Amniotic epithelial cell (primary cell): ENCODE results near the gene GPC5.
"Not testable (repeated sequence)": the region's sequence is repeated elsewhere in the genome, so short reads cannot be mapped to it uniquely, and the experiment has no call there.

Experiments used
- DNase-seq: peaks from one replicate; pipeline ENCODE4 v3.0.0-alpha.2; 2010; ENCODE audit warnings: low read depth

The GPC5 gene

DNA sequence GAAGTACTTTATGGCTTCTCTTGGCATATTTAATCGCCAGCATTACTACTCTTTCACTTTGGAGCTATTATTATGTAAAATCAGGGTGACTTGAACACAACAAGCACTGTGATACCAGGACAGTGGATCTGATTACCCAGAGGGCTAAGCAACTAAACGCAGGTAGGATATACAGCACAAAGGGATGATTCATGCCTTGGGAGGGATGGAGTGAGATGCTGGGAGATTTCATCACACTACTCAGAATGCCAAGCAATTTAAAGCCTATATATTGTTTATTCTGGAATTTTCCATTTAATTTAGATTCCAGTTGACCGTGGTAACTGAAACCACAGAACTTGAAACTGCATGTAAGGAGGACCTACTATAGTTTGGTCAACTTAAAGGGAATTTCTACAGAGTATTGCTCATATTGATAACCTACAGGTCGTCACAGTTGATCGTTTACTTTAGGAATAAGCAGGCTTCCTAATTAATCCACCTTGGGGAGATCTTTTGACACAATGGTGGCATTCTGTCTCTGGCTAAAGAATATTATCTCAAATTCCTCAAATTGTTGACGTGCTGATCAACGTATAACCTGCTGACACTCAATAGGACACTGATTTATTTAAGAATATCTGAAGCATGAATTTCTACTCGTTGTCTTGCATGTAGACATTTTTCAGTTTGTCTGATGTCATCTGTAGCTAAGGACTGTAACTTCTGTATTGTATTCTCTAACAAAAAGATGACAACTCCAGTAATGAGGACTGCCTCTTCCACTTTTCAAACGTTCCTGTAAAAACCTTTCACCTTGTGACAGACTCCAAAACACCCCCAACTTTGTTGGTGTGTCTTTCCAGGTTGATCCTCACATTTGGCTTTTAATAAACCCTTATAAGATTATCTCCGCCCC lies 254.2 kb downstream of the GPC5 start:
- DNase-seq = no peak

DNA sequence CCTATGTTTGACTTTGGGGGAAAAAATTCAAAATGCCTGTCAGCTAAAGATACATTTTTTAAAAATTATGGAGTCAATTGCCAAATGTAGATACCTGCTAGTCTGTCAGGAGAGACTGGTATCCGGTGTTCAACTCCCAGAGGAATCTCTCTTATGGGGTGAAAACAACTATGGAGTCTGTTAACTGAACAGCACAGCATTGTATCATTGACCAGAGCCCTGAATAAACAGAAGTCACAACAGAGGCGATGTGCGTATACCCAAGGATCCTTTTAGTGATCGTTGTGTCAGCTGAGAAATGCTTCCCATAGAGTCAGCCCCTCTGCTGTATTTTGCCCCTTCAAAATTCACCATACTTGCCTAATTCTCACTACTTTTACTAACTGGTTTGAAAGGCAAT lies 257.3 kb downstream of the GPC5 start:
- DNase-seq = no peak

DNA sequence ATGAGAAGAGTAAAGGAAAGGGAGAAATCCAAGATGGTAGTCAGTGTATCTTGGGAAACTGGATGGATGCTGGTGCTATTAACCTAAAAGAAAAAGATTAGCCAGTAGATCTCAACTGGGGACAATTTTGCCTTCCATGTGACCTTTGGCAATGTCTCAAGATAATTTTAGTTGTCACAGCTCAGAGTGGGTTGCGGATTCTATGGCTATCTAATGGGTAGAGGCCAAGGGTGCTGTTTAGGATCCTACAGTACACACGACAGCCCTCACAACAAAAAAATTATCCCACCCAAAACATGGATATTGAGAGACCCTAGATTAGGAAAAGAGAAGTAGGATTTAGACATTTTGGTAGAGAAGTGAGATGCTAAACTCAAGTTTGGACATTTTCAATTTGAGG lies 258.9 kb downstream of the GPC5 start:
- no peak for DNase-seq

DNA sequence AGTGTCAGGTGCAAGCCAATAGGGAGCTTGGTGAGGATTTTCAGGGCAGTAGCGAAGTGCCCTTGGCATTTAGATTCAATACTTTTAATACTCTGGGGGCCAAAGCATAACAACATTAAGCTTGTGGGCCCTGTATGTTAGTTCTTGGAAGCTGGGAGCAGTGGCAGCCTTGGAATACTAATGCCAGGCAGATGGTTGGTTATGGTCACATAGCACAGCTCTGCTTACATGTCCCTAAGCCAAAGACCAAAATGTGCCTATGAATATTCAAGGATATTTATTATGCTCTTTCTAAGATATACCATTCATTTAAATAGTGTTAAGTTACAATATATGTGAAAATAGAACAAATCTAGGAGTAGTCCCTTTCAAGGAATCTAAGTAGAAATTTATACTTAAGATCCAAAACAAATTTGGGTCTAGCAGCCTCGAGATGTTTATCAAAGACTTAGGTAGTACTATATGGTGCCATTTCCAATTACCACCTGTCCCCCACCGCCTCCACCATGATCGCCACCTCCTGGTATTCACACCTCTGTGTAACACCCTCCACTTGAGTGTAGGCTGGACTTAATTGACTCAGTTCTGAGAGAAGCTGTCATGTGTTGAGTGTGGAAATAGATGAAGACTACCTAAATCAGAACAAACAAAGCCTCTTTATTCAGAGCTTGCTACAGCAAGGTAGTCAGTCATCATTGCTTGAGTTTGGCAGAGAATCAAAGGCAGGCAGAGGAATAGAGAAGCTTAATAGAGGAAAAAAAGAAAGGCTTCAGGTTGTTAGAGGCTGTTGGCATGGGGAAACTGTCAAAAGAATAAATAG lies 261.0 kb downstream of the GPC5 start:
- no peak for DNase-seq

DNA sequence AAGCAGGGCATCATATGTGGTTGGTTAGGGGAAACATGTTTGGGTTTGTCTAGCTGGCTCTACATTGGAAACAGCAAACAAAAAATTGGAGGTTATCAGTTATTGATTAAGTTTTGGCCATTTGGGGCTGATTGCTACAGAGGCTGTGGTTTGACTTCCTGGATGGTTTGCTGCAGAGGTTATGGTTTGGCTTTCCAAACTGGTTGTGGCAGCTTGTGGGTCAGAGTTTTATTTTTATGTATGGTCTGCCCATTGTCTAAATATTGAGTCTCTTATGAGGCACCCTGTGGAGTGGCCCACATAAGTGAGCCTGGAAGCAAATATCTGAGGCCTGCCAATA lies 261.6 kb downstream of the GPC5 start:
- no peak for DNase-seq

DNA sequence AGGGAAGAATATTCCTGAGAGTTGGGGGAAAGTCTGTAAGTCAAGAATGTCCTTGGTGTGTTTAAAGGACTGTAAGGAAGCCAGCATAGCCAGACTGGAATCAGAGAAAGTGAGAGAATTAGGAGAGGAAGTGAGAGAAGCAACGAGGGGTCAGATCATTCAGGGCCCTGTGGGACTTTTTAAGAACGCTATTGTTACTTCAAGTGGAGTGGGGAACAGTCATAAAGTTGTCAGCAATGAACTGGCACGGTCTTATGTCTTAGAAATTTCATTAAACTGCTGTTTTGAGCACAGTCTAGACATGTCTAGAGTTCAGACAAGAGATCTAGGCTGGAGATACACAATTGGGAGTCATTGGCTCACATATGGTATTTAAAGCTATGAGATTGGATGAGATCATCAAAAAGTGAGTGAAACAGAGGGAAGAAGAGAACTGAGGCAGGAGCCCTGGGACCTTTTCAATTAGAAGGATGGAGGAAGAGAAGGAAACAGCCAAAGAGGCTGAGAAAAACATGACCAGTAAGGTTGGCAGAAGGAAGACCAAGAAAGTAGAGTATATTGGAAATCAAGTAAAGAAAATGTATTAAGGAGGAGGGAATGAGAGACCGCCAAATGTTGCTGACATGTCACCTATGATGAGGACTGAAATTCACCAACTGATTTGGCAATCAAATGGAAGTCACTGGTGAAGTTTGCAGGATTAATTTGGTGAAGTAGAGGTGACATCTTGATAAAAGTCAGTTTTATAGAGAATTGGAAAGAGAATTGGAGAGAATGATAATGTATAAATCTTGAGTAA lies 263.5 kb downstream of the GPC5 start:
- DNase-seq = no peak

DNA sequence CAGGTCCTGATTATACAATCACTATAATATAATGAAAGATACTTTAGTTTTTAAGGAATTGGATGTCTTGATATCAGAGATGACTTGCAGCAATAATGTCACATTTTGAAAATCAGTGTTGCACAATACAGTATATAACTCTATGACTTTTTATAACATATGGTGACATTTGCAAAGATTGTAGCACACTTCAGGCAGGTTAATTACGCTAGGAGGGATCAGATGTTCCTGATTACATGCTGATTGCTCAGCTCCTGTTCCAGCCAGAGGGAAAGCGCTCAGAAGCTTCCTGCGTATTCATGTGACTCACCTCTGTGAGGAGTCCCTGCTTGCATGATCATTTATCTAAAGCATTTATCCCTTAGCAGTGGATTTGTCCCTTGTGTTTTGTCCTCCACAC lies 265.6 kb downstream of the GPC5 start:
- no peak for DNase-seq

DNA sequence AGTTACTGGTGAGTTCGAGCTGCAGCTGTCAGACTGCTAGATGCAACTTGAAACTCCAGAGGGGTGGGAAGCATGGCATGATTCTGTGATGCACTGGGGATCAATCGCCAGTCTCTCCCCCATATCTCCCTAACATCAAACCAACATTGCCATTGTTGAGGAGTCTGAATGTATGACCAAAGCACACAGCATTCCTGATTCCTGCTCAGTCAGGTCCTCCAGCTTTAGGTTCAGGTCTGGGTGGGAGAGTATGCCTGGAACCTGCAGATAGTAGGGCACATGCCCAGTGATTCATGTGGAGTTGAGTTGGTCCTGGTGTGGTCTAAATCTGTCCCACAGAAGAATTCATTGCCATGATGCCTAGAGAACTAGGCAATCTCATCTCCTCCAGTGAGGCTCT lies 269.1 kb downstream of the GPC5 start:
- DNase-seq = no peak

DNA sequence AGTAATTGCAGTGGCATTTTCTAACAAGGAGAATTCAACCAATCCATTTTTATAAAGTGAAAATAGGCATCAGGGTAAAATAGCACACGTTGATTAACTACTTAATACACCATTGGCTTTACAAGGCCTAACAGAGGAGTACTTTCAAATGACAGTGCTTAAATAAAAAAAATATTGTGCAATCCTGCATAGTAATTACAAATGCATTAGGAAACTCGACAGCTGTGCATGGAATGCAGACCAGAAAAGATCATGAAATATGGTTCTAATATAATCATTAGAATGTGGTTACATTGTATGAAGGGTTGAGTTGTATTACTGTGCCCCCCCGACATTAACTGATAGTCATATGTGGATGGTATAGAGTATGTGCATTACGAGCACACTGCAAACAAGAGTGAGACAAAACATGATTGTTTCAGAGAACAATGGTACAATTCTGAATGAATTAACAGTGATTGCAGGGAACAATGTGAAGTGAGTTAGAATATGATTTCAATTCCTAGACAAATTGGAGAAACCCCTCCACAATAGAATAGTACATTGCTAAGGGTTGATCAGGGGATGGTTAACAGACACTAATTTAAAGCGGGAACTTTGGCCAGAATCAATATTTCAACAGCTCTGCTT lies 270.6 kb downstream of the GPC5 start:
- no peak for DNase-seq

DNA sequence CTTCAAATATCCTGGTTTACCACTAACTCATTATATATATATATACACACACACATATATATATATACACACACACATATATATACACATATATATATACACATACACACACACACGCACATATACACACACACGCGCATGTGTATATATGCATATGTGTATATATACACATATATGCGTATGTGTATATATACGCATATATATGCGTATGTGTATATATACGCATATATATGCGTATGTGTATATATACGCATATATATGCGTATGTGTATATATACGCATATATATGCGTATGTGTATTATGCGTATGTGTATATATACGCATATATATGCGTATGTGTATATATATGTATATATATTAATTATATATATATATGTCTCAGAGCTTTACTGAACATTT lies 275.9 kb downstream of the GPC5 start:
- not testable (repeated sequence) for DNase-seq

DNA sequence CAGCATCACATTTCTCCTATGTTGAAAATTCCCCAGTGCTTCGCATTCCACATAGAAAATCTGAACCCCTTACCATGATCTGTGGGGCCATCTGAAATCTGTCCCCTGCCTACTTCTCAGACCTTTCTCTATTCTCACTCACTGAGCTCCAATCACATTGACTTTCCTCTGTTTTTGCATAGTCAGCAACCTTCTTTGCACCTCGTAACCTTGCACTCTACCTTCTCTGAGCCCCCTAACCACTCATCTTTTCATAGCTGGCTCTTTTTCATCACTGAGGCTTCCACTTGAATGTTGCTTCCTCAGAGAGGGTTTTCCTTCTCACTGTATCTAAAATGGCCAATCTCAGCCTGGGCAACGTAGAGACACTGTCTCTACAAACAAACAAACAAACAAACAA lies 286.3 kb downstream of the GPC5 start:
- no peak for DNase-seq

DNA sequence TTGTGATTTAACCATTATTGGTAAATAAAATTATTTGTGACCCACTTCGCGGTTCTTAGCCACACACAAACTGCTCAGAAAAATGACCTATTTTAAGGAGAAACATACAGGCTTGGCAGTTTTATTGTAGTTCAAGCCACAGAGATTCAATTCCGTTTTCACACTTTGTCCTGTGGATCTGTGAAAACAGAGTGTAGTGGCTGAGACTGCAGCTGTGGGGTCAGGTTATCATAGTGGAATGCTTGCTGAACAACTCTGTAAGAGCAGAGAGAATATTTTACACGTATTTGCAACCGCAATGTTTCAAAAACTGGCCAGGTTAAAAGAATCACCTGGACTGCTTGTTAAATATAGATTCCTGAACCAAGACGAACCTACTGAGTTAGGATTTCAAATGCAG lies 292.5 kb downstream of the GPC5 start:
- no peak for DNase-seq

DNA sequence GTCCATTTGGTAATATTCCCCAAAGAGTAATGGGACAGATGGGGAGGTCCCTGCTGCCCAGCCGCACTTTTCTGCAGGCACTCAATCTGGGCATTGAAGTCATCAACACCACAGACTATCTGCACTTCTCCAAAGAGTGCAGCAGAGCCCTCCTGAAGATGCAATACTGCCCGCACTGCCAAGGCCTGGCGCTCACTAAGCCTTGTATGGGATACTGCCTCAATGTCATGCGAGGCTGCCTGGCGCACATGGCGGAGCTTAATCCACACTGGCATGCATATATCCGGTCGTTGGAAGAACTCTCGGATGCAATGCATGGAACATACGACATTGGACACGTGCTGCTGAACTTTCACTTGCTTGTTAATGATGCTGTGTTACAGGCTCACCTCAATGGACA lies 295.0 kb downstream of the GPC5 start:
- no peak for DNase-seq

DNA sequence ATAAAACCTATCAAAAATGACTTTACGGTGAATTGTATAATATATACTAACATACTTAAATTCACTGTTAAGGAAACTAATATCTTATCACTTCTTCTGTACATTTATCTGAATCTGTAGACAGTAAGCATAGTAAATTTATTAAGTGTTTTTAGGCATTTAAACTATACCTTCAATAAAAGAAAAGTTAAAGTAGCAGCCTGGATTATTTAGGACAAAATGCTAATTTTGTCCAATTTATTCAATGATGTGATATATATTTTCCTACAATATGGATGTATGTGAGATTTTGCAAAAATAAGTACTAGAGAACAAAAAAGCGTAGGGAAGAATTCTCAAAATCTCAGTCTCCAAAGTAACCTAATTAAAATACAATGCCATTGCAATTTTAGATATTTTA lies 299.9 kb downstream of the GPC5 start:
- DNase-seq = no peak

DNA sequence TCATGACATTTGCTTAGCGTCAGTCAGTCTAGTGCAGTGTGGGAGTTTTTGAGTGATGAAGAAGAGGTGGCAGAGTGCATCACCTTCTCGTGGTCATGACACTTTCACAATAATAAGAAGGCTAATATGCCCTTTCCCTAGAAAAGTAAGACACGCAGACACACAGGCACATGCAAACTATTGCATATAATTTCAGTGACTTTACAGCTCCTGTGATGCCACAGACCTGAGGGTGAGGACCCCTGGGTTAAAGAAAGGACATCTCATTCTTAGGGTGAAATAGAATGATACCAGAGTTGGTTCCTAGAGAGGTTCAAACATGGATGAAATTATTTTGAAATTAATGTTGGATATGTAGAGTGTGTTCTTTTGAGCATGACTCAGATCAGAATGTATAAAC lies 300.3 kb downstream of the GPC5 start:
- no peak for DNase-seq

DNA sequence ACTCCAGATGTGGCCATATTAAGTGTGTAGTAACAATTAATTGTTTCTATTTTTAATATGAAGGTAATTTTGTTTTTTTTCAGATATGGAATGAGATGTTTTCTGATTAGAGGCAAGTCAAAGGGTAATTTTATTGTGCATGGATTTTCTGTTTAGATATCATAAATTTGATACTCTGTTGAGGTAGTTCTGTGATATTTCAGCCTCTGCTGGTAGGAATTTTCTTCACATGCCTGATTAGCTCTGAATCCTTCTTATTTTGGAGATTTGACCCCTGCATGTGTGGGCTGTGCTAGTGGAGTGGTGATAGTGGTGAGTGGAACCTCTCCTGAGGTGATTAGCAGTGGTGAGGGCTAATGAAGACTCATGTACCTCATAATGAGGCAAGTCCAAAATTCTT lies 301.4 kb downstream of the GPC5 start:
- DNase-seq = no peak

DNA sequence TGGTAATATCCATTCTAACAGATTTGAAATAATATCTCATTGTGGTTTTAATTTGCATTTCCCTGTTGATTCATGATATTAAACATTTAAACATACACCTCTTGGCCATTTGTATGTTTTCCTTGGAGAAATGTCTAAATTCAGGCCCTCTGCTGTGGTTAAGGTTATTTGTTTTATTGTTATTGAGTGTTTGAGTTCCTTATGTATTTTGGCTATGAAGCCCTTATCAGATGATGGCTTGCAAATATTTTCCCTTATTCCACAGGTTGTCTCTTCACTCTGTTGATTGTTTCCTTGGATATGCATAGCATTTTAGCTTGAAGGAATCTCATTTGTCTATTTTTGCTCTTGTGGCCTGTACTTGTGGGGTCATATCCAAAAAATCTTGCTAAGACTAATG lies 303.6 kb downstream of the GPC5 start:
- no peak for DNase-seq

DNA sequence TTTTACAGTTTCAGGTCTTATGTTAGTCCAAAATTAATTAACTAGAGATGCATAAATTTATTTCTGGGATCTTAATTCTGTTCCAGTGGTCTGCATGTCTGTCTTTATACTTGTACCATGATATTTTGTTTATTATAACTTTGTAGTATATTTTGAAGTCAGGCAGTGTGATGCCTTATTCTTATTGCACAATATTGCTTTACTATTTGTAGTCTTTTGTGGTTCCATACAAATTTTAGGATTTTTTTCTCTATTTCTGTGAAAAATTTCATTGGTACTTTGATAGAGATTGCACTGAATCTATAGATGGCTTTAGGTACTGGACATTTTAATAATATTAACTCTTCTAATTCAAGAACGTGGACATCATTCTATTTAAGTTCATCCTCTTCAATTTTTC lies 304.0 kb downstream of the GPC5 start:
- DNase-seq = no peak

DNA sequence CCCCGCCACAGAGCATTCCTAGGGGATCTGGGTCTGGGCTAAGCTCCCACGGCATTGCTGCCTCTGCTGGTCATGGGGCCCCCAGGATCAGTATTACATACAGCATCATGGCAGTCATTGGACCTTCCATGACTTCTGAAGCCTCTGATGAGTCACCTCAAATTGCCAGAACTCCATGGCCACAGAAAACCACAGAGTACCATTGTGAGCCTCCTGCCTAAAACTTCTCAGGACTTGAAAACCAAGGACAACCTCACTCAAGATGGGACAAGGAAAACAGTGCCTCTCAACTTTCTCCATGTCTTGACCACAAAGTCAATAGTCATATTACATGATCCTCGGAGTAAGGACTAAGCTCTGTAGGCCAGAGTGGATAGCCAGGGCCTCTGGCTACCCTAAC lies 306.0 kb downstream of the GPC5 start:
- DNase-seq = no peak

DNA sequence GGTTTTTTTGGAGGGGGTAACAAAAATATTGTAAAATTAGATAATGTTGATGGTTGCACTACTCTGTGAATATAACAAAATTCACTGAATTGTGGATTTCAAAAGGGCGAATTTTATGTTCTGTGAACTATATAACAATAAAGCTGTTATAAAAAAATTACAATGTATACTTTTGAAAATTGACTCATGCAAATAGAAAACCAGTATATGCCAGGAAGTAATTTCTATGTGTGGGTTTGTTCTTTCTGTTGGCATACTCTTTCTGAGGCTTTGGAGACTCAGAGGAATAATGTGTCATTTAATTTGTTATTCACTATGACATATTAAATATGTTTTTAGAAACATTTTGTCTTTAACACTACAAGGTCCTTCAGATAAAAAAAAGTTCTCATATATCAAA lies 310.1 kb downstream of the GPC5 start:
- no peak for DNase-seq

DNA sequence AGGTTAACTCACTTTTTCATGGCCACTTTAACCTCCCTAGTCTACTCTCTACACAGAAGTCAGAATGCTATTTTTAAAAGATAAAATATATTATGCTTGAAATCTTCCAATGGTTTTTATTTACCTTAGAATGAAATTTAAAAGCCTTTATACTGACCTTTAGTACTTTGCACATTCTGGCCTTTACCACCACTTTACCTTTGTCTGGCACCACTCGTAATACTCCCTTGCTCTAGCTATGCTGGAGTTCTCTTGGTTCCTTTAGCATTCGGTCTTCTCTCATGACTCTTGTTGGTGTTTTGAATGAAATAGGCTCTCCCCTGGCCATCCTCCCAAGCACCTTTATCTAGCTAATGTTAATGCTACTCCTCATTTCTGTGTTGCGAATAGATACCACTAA lies 310.8 kb downstream of the GPC5 start:
- DNase-seq = no peak

DNA sequence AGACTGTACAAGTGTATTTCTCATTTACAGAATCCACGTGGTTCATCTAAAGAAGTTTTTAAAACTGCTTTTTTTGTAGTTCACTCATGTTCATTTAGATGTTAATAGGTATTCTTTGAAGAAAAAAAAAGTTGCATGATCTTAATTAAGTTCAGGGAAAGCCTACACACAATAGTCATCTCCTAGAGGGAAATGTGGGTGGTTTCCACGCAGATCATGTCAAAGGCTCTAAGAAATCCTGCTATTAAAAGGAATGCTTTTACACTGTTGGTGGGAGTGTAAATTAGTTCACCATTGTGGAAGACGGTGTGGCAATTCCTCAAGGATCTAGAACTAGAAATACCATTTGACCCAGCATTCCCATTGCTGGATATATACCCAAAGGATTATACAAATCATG lies 312.3 kb downstream of the GPC5 start:
- no peak for DNase-seq
